Dedifferentiated amniotic fluid mesenchymal stem cell (primary cell): Measurements from ENCODE around the gene ASB6.

Experiments used
- DNase-seq: peaks from one replicate; pipeline ENCODE4 v3.0.0-alpha.2; 2016; ENCODE audit errors: extremely low spot score

Gene ASB6

DNA sequence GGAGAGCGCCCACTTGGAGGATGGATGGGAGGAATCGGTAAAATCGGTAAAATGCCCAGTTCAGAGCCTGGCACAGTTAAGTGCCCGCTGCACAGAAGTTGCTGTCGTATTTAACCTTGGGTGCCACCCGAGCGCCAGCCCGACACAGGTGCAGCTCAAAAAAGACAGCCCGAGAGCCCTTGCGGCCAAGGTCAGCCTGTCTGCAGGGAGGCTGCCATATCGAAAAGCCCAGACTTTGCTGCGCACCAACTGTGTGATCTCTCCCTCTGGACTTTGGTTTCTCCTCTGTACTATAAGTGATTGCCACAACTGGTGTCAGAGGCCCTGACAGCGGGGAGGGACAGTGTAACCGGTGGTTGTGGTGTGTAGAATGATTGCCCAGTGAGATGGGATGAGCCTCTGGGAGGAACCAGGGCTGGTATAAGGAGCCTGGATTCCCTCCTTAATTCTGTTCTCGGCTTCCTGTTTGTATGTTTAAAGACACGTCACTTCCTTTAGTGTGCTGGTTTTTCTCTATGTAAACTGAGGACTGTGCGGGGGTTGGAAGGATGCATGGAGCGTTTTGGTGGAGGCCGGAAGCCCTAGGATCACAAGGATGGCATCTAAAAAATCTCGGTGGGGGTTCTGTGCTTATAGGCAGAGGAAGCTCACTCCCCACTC, 15.2 kb downstream of the ASB6 start:
- peak; percentile 53 for DNase-seq

DNA sequence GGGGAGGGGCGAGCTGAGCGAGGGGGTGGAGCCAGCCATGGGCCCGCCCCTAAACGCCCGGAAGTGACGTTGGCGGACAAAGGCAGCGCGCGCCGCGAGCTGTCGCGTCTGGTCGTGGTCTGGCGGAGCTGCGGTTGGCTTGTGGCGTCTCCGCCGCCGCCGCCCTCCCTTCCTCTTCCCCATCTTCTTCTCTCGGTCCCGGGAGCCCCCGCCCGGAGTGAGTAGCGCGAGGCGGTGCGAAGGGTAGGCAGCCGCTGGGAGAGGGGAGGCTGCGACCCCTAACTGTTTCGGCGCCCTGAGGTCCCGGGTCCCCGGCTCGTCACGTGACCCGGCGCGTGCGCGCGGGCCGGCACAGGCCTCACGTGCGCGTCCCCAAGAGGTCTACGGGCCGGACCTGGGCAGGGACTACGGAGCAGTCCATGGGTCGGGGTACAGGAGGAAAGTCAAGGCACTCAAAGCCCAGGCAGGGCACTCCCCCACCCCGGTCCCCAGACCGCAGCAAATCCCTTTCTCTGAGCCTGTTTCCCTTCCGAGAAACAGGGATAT, 15.8 kb downstream of the ASB6 start, which contains the start of gene NTMT1:
NTMT1 (plus strand) TSS at position 85 of the 546 bp plus-strand sequence. CDS start 6,541 bp downstream, outside the sequence.
- peak; percentile 77 for DNase-seq

GRCh38 chr9:129624947-129625346, 17.0 kb downstream of the ASB6 start:
- no peak for DNase-seq

DNA sequence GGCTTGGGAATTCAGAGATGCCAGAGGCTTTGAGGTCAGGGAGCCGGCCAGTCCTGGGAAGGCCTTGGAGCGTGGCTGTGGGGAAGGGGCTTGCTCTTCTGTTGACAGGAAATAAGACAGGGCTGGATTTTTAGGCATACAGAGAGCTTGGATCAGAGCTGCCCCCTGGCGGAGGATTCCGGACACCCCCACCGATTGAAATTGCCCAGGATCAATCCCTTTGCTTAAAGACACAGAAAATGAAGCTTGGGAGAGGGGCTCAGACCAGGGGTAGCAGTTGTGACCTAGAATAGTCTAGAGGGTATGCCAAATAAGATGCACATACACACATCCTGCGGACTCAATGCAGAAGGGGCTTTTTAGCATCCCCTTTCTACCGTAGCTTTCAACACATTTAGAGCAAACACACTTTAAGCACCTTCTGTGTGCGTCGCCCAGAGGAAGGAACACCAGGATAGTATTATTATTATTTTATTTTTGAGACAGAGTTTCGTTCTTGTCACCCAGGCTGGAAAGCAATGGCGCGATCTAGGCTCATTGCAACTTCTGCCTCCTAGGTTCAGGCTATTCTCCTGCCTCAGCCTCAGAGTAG, 17.7 kb downstream of the ASB6 start:
- DNase-seq = peak; percentile 67

DNA sequence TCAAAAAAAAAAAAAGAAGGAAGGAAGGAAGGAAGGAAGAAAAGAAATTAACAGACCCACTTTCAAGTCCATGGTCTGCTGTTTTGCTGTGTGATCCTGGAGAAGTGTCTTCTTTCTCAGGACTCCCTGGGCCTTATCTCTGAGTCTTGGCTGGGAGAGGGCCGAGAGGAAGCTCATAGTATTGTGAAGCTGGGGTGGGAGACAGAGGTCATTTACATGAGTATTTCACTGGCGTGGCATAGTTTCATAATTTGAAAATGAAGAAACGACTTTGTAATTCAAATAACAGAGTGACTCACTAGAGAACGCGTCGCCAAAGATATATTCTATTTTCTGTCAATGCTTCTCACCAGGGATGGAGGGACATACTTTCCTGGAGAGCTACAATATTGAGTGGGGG, 18.6 kb downstream of the ASB6 start:
- no peak for DNase-seq

GRCh38 chr9:129620669-129621295, 21.2 kb downstream of the ASB6 start, which contains the start of gene C9orf50:
C9orf50 (minus strand) TSS chr9:129621101; CDS start chr9:129620574, 527 bp downstream.
- DNase-seq = no peak

DNA sequence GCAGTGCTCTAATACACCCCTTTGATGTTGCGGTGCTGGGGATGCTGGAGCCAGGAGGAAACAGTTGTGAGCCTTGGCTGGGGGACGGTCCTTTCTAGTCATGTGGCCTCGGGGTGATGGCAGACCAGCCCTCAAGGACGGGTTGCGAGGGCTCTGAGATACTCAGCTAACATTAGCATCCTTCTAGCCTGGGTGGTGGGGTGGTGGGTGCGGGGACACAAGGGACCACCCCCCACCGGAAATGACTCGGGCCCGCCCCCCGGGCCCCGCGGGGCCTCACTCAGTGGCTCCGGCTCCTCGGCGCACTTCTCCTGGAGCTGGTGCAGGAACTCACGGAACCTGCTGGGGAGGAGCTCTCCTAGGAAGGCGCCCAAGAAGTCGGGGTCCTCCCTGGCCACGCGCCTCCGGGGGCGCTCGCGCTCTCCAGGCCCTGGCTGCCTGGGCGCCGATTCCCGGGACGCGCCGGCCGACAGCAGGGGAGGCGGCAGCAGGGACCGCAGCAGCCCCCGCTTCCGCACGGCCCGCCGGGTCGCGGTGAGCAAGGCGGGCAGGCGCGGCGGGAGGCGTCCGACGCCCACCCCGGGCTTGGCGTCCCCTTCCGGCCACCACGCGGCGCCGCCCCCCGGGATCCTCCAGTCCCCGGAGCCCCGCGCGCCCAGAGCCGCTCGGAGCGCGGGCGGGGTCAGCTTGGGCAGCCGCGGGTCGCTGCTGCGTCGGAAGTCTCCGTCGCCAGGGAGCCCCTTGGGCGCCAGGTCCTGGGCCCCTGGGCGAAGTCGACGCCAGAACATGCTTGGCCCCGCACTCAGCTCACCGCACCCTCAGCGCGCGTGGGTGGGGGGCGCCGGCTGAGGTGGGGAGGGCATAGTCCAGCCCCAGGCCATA, 21.9 kb downstream of the ASB6 start:
- no peak for DNase-seq

- no peak for DNase-seq
These were observed 24.8 kb downstream of the ASB6 start for GRCh38 chr9:129617167-129617566.

DNA sequence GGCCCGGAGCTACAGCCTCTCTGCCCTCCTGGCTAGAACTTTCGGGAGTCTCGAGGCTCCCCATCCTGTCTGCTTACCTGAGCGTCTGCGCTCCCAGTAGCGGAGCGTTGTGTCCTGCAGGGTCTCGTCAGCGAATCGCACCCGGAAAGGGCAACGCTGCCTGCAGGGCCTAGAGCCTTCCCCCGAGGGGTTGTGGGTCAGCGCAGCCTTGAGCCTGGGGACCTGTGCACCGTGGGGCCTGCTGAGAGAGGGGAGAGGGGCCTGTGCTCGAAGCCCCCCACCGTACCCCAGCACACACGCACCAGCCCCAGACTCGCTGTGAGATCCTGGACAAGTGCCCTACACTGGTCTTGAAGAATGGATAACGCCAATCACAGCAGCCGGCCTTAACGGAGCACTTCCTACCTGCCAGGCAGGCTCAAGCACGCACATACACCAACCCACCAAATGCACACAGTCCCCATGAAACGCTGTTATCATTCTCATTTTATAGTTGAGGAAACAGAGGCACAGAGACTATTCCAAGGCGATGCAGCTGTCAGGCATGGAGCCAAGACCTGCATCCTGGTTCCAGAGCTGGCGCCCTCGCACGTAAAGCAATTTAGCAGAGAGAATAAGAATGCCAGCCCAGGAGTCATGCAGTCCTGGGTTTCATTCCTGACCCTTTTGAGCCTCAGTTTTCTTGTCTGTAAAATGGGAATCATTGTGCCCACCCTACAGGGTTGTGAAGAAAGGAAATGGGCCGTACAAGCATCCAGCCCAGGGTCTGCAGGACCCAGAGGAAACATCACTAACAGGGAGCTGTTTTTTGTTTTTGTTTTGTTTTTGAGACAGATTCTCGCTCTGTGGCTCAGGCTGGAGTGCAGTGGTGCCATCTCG, 26.3 kb downstream of the ASB6 start:
- no peak for DNase-seq

DNA sequence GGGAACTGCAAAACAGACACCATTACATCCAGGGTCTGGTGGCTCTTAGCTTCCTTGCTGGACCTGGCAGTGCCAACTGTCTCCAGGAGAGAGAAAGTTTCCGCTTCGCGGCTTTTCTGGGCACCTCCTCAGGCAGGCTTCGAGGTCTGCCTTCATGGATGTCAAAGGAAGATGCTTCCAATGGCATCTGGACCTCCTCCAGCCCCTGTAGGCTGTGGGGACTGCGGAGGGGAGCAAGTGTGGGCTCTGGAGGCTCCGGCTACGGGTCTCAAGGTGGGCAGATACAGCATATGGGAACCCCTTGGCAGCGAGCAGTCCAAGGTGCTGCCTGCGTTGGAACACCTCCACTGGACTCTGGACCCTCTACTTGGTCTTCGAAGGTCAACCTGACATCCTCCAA, 27.0 kb downstream of the ASB6 start:
- DNase-seq = no peak

DNA sequence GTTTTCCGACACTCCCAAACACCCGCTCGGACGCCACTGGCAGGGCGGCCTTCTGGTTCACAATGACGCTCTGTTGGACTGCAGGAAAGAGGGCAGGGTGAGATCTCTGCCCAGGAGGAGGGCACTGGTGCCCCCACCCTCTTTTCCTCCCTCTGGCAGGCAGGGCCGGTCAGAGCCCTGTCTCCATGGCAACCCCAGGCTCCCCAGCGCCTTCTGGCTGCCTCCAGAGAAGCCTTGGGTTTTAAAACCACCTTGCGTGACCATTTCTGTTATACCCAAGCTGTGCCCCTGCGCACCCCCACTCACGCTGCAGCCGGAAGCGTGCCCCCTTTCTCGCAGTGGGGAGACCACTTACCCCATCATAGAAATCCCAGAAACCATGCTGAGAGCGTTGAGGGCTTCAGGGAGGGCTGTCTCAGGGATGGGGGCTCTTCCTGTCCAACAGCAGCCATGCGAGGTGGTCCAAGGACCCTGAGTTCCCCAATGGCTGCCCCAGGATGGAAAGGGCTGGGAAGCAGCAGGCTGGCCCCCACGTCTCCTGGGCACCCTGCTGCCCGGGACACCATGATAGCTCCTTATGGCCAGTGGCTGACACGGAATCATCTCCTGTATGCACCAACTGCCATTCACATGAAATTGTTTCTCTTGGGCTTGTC, 28.3 kb downstream of the ASB6 start:
- DNase-seq = no peak

DNA sequence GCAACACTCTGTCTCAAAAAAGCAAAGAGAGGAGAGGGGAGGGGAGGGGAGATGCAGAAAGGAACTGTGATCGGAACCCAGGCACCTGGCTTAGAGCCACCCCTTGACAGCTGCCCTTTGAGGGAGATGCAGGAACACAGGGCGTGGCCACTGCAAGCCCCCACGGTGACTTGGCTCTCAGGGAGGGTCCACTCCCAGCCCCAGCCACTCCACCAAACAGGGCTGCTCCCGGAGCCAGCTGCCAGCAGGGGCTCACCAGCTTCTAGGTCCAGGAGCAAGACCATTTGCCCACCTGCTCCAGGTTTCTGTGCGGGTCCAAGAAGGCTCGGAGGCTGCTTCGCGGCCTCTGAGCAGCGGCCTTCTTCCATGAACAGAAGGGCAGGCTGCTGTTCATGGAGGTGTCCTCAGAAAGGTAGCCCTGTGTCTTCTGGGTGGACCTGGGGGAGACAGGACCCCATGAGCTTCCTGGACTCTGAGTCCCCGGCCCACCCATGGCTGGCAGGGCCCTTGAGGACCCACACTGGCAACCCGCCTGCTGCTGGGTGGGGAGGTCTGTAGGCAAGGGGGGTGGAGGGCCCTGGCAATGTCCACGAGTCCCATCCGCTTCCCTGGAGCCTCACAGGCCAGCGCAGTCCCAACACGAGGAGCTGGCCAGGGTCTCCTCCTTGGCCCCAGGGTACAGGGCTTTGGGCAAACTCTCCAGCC, 29.0 kb downstream of the ASB6 start:
- DNase-seq = no peak

DNA sequence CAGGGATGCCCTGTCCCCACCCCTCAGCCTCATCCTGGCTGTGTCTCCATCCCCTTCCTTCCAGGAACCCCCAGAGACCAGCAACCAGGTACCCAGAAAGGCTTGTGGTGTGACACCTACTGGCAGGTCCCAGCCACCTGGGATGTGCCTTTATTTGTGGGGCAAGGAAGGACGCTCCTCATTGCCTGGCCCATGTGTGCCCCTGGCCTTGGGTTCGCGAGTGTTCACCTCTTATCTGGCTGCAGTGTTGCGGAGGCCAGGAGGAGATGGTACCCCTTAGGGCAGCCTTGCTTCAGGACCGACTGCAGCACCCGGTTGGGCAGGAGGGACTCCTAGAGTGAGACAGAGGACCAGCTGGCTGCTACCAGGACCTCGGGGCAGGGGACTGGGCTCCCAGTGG, 29.8 kb downstream of the ASB6 start:
- no peak for DNase-seq

DNA sequence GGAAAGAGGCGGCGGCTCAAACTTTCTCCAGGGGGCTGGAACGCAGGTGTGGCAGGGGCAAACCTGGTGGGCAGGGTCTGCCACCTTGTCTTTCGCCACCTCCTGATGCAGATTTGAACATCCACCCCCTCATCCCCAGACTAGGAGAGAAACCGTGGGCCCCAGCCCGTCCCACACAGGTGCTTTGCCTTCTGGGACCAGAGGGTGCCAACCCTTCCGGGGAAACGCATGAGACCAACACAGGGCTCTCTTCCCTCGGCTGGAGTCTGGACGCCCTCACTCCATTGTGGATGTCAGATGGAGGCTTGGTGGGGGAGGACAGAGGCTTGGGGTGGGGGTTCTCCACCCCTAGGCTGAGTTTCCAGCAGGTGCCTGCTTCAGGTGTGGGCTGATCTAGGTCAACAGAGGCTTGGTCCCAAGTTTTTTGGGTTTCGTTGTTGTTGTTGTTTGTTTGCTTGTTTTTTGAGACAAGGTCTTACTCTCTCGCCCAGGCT, 30.6 kb downstream of the ASB6 start:
- no peak for DNase-seq

DNA sequence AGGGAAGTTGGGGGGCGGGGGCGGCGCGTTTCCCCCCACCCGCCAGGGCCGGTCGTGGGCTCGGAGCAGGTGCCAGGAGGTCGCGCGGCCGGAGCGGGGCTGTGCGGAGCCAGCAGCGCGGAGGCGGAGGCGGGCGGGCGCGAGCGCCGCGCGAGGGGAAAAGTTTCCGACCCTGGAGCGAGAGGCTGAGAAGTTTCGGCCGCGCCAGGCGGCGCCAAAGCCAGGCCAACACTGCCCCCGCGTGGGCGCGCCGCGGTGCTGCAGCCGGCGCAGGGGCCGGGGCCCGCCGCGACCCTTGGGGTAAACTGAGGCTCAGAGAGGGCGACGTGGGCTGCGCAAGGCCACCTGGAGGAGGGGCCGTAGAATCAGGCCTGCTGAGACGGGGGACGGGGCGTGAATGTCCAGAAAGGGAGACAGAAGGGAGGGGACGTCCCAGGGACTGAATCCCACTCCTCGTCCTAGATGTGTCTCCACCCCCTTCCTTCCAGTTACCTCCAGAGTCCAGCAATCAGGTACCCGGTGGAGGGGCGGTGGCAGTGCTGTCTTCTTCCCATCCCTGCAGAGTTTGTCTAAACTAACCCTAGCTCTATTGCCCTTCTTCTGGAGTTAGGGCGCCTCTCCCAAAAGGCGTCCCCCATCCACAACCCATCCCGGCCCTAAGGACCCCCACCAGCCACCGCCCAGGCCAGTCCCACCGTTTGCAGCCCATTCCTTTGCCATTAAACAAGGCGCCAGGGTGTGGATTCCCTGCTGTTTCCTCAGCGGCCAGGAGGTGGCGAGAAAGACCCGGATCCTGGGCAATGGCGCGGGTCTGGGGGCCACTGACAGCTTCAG, 31.3 kb downstream of the ASB6 start:
- DNase-seq = peak; percentile 60

GRCh38 chr9:129610213-129610472, 31.8 kb downstream of the ASB6 start:
- no peak for DNase-seq

- no peak for DNase-seq
These were observed 32.3 kb downstream of the ASB6 start for GRCh38 chr9:129609486-129610212.
